ENCODE data around the gene CSTA.

Gene CSTA

GRCh38 chr3:122318620-122319019 lies 6.4 kb upstream of the CSTA start:
- DNase-seq = no peak
- no peak overlapping the region for H3K27ac ChIP-seq
- H3K4me1 ChIP-seq = no peaks in the 10 kb centered on the region
- H3K36me3 ChIP-seq = no peaks in the 10 kb centered on the region
- peaks cover 0 to 4% (median 0%) of the 10 kb centered on the region in 3 donors for H3K9me3 ChIP-seq
- H3K27me3 ChIP-seq = peaks cover 0 to 2% of the 10 kb centered on the region in 2 donors
- no peak for TF ChIP-seq CTCF (IDR thresholded peaks at IDR 0.05)
- intact Hi-C loops (cut with DNase I; ENCODE audit: low total_unique reads) = no loop called here
- no peak overlapping the region for H3K4me3 ChIP-seq

- Histone ChIP-seq H3K36me3 (no peaks in the 10 kb centered on the region), H3K27me3 (no peaks in the 10 kb centered on the region), H3K4me1 (no peaks in the 10 kb centered on the region), H3K9me3 (peaks cover 0 to 4% (median 0%) of the 10 kb centered on the region in 3 donors), H3K27ac (no peak overlapping the region), H3K4me3 (no peak overlapping the region)
- intact Hi-C loops (cut with DNase I; ENCODE audit: low total_unique reads) = no loop called here
- DNase-seq = no peak
- no peak for TF ChIP-seq CTCF (IDR thresholded peaks at IDR 0.05)
Observed at GRCh38 chr3:122322095-122323075, 2.7 kb upstream of the CSTA start.

- H3K4me3 ChIP-seq = no peak overlapping the region
- no peak overlapping the region for H3K27ac ChIP-seq
- no peaks in the 10 kb centered on the region for H3K9me3 ChIP-seq
- no peaks in the 10 kb centered on the region for H3K4me1 ChIP-seq
- no peak for TF ChIP-seq CTCF (IDR thresholded peaks at IDR 0.05)
- intact Hi-C loops (cut with DNase I; ENCODE audit: low total_unique reads) = no loop called here
- no peaks in the 10 kb centered on the region for H3K27me3 ChIP-seq
- DNase-seq = no peak
- H3K36me3 ChIP-seq = no peaks in the 10 kb centered on the region
Observed at GRCh38 chr3:122325769-122326168, 721 bp downstream of the CSTA start.

GRCh38 chr3:122331886-122332285 lies 6.8 kb downstream of the CSTA start:
- DNase-seq = no peak
- no peaks in the 10 kb centered on the region for H3K4me1 ChIP-seq
- intact Hi-C loops (cut with DNase I; ENCODE audit: low total_unique reads) = no loop called here
- no peak for TF ChIP-seq CTCF (IDR thresholded peaks at IDR 0.05)
- H3K27ac ChIP-seq = no peak overlapping the region
- no peaks in the 10 kb centered on the region for H3K27me3 ChIP-seq
- no peaks in the 10 kb centered on the region for H3K36me3 ChIP-seq
- no peak overlapping the region for H3K4me3 ChIP-seq
- no peaks in the 10 kb centered on the region for H3K9me3 ChIP-seq

GRCh38 chr3:122332551-122332950 lies 7.5 kb downstream of the CSTA start:
- H3K4me1 ChIP-seq = no peaks in the 10 kb centered on the region
- no peaks in the 10 kb centered on the region for H3K27me3 ChIP-seq
- intact Hi-C loops (cut with DNase I; ENCODE audit: low total_unique reads) = no loop called here
- no peaks in the 10 kb centered on the region for H3K9me3 ChIP-seq
- H3K27ac ChIP-seq = no peak overlapping the region
- H3K4me3 ChIP-seq = no peak overlapping the region
- no peaks in the 10 kb centered on the region for H3K36me3 ChIP-seq
- TF ChIP-seq CTCF (IDR thresholded peaks at IDR 0.05) = no peak
- DNase-seq = no peak

Data from tibial artery (tissue), 4 donors.